Measurements from ENCODE around the gene ZNF766. TPM values are rescaled to one million over a fixed set of nuclear protein-coding genes. Genes with fewer than 3 reads are reported as not detected.

The ZNF766 gene
- total RNA-seq, 1 donor from 2014 or later, result 21.5 TPM

DNA sequence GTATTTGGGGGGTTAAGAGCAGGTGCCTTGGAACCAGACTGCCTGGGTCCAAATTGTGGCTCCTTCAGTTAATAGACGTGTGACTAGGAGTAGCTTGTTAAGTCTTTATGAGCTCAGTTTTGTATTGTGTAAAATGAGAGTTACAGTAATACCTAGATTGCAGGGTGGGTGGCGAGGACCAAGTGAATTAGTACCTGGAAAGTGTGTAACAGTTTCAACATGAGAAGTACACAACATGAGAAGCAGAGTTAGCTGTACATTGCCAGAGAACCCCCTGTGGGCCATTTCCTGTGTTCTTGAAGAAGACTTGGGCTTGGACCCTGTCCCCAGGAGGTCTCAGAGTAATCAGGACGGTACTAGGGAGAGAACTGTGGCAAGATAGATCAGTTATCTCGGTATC is 42.7 kb upstream of the ZNF766 start:
- Mint-ChIP-seq H3K9me3 (no peaks in the 10 kb centered on the region), H3K36me3 (ENCODE audit: low read depth) (peaks cover 36% of the 10 kb centered on the region), H3K4me1 (no peaks in the 10 kb centered on the region), H3K27me3 (ENCODE audit: low read depth) (no peaks in the 10 kb centered on the region), H3K27ac (ENCODE audit: unreplicated experiment) (no peak overlapping the region), H3K4me3 (no peak overlapping the region)
- TF ChIP-seq, protein P1, sequence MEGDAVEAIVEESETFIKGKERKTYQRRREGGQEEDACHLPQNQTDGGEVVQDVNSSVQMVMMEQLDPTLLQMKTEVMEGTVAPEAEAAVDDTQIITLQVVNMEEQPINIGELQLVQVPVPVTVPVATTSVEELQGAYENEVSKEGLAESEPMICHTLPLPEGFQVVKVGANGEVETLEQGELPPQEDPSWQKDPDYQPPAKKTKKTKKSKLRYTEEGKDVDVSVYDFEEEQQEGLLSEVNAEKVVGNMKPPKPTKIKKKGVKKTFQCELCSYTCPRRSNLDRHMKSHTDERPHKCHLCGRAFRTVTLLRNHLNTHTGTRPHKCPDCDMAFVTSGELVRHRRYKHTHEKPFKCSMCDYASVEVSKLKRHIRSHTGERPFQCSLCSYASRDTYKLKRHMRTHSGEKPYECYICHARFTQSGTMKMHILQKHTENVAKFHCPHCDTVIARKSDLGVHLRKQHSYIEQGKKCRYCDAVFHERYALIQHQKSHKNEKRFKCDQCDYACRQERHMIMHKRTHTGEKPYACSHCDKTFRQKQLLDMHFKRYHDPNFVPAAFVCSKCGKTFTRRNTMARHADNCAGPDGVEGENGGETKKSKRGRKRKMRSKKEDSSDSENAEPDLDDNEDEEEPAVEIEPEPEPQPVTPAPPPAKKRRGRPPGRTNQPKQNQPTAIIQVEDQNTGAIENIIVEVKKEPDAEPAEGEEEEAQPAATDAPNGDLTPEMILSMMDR (conservative IDR thresholded peaks at IDR 0.05), result no peak
- DNase-seq (ENCODE audit: low read depth, low spot score), result no peak

DNA sequence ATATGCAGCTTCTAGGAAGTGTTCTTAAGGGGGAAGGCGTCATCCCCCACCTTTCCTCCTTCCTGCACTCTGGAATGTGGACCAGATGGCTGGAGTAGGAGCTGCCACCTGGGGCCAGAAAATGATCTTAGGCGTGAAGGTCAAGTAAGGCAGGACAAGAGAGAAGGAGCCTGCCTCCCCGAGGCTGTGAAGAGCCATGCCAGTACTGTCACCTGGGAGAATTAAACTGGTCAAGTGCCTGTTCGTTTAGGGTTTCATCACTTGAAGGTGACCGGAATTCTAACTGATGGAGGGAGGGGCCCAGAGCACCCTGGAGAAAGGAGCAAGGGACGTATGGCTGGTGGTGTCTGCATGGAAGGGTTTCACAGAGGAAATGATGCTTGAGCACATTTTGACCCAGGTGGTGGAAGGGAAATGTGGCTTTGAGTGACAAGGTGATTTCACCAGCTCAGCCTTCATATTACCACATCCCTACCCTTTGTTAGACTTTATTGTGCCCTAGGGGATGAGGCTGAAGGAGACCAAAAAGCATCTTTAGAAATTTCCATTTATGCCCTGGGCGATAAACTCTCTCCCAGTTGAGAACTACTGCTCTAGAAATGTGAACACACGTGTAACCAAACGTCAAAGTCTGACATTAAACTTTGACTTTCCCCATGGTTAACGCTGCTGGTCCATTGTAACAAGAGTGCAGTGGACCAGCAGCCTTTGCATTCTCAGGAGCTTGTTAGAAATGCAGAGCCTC is 42.0 kb upstream of the ZNF766 start:
- Mint-ChIP-seq H3K27ac (ENCODE audit: unreplicated experiment) (no peak overlapping the region), H3K4me1 (no peaks in the 10 kb centered on the region), H3K27me3 (ENCODE audit: low read depth) (no peaks in the 10 kb centered on the region), H3K4me3 (no peak overlapping the region), H3K36me3 (ENCODE audit: low read depth) (peaks cover 36% of the 10 kb centered on the region), H3K9me3 (no peaks in the 10 kb centered on the region)
- TF ChIP-seq, protein P1 (conservative IDR thresholded peaks at IDR 0.05), result no peak
- DNase-seq (ENCODE audit: low read depth, low spot score), result no peak

DNA sequence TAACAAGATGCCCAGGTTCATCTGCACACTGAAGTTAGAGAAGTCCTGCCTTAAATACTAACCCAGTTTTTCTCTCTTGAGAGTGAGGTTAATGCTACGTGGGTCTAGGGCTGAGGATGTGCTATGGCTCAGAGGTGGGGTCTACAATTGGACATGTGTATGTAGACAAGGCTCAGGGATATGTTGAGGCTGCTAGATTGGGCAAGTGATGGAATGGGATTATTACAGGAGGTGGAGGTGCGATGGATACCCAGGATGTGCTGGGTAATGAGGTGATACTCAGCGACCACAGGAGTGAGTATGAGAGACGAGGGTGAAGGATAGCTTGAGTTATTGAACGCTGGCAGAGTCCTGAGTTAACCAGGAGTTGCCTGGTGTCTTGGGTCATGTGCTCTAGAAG is 41.4 kb upstream of the ZNF766 start:
- Mint-ChIP-seq H3K4me1 (no peaks in the 10 kb centered on the region), H3K27me3 (ENCODE audit: low read depth) (no peaks in the 10 kb centered on the region), H3K36me3 (ENCODE audit: low read depth) (peaks cover 36% of the 10 kb centered on the region), H3K27ac (ENCODE audit: unreplicated experiment) (no peak overlapping the region), H3K9me3 (no peaks in the 10 kb centered on the region), H3K4me3 (no peak overlapping the region)
- TF ChIP-seq, protein P1 (conservative IDR thresholded peaks at IDR 0.05), result no peak
- DNase-seq (ENCODE audit: low read depth, low spot score), result no peak

DNA sequence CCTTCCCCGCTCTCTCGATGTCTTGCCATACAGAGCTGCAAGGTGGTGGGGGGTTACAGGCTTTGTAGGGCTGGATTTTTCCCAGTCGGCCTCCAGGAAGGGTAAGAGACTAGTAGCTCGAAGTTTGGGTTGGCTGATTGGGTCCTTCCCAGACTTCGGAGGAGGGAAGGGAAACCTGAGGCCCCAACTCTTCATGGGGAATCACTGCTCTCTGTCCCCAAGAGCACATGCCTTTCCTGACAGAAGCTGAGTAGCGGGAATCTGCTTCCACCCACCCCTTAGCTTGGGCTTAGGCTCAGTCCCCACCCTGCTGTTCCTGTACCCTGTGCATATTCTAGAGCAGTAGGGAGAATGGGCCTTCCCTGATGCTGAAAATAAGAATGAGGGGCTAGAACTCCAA is 39.9 kb upstream of the ZNF766 start:
- H3K36me3 Mint-ChIP-seq (ENCODE audit: low read depth), result peaks cover 27% of the 10 kb centered on the region
- no peak overlapping the region for H3K27ac Mint-ChIP-seq (ENCODE audit: unreplicated experiment)
- TF ChIP-seq, protein P1 (conservative IDR thresholded peaks at IDR 0.05), result no peak
- no peaks in the 10 kb centered on the region for H3K9me3 Mint-ChIP-seq
- no peaks in the 10 kb centered on the region for H3K4me1 Mint-ChIP-seq
- H3K4me3 Mint-ChIP-seq, result no peak overlapping the region
- no peaks in the 10 kb centered on the region for H3K27me3 Mint-ChIP-seq (ENCODE audit: low read depth)
- no peak for DNase-seq (ENCODE audit: low read depth, low spot score)

DNA sequence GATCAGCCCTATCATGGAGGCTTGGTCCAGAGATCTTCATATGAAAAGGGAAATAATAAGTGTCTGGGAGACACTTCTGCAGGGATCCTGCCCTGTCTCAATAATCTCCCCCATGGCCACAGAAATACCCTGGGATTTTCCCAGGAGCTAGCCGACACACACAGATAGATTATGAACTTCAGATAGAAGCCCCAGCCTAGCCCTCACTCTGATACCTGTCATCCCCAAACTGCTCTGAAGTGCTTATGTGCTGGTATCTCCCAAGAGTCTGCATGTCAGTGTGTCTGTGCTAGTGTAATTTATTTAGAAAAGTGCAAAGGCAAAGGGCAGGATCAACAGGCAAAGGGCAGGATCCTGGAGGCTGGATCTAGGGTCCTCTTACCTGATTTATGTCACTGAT is 38.7 kb upstream of the ZNF766 start:
- TF ChIP-seq, protein P1 (conservative IDR thresholded peaks at IDR 0.05), result no peak
- no peak overlapping the region for H3K4me3 Mint-ChIP-seq
- H3K9me3 Mint-ChIP-seq, result no peaks in the 10 kb centered on the region
- H3K36me3 Mint-ChIP-seq (ENCODE audit: low read depth), result peaks cover 23% of the 10 kb centered on the region
- H3K27me3 Mint-ChIP-seq (ENCODE audit: low read depth), result no peaks in the 10 kb centered on the region
- H3K4me1 Mint-ChIP-seq, result no peaks in the 10 kb centered on the region
- no peak overlapping the region for H3K27ac Mint-ChIP-seq (ENCODE audit: unreplicated experiment)
- DNase-seq (ENCODE audit: low read depth, low spot score), result no peak
